HG03097 (cell line): ENCODE data around the gene RAP1GDS1.
"Not testable (repeated sequence)": the region's sequence is repeated elsewhere in the genome, so short reads cannot be mapped to it uniquely, and the experiment has no call there.

ENCODE experiments used
- ATAC-seq: cut with Tn5 transposase; IDR thresholded peaks from one replicate; pipeline ENCODE4 v1.9.1; 2021; ENCODE audit not compliant: unreplicated experiment, low FRiP score

The RAP1GDS1 gene

DNA sequence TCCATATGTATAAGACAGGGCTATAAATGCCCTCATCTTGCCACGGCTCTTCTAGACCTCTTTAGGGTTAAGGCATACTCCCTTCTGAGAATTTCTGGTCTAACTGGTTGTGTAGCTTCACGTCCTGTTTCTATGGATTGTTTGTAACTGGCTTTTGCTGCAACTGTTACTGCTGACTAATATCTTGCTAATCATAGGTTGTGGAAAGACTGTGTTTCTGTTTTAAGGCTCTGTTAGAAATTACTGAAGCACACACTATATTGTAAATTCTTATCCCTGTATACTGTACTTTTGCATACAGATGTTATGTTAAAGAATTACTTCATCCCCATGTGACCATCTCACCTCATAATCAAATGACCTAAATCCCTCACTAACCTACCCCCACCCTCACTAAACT is 218.4 kb downstream of the RAP1GDS1 start:
- not testable (repeated sequence) for ATAC-seq

DNA sequence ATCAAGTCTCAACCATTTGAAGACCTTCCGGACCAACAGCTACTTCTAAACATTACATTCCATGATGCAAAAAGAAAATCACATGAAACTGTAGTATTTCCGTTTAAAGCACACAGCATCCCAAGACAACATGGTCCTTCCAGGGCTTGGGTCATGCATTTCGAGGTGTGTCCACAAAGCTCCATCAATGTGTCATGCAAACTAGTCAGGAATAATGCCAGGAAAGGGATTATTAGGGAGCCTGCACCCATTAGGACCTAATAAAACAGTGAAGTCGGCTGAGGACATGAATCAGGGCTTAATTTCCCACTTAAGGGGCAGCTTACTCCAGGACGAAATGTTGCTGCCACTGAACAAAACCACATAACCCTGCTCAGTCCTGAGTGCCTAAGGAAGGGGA is 219.4 kb downstream of the RAP1GDS1 start:
- ATAC-seq, result no peak

DNA sequence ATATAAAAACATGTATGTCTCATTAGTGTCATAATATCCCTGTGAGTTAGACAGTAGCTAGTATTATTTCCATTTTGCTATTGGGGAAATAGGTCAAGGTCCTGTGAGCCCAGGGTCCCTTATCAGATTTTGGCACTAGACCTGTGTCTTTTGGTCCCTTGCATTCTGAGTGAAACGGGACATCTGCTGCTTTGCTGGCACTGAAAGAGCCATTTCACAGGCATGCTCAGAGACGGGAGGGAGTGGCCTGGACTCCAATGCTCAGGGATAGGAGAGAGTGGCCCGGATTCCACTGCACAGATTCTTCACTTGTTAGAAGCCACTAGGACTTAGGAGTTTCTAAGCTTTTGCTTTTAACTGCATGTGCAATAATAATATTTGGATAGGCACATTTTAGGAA is 220.0 kb downstream of the RAP1GDS1 start:
- ATAC-seq, result no peak

DNA sequence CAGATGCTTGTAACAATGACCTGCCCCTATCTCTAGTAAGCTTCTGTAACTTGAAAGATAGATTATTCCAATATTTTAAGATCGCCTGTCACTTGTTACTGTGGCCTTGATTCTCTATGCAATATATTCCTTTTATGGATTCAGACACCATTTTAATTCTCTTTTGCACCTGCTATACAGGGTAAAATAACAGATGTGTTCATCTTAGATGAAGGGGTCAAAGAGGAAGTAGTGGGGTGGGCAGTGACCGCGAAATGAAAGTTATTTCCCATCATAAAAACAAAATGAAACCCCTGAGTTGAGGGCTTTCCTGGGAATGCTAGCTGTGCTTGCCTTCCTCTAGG is 221.3 kb downstream of the RAP1GDS1 start:
- ATAC-seq, result no peak

DNA sequence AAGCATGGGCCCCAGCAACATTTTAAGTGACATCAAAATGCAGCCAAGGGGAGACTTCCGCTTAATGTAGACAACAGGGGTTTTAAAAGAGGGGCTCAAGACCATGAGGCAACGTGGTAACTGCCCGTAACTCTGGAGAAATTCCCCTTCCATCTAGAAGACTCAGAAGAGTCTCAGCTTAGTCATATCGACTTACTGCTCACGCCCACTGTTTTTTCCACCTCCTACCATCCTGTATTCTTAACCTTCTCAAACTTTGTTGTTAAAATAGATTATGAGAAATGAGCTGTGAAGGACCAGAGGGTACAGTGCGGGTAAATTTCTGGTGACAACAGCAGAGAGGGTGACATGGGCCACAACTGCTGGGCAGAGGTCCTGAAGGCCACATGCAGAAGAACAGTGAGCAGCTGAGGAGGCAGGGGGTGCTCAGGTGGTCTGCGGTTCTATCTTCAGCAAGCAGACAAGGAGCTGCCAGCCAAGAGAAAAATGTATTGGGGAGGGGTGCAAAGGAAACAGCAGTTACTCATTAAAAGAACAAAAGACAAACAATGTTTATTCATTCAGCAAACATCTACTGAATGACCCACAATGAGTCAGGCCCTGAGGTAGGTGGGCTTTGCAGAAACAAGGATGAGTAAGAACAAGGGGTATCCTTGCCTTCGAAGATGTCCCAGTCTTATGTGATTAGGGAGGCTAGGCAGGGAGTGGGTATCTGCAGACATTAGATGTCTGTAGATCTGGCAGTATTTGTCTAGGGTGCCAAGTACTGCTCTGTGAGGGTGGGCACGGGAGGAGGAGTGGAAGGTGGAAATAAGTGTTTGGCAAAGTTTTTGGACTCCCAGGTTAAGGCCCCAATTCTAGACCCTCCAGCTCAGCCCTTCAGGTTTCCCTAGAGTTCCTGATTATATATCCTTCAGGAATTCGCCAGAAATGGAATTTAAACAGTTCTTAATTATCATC is 221.9 kb downstream of the RAP1GDS1 start:
- peak; percentile 68 for ATAC-seq

DNA sequence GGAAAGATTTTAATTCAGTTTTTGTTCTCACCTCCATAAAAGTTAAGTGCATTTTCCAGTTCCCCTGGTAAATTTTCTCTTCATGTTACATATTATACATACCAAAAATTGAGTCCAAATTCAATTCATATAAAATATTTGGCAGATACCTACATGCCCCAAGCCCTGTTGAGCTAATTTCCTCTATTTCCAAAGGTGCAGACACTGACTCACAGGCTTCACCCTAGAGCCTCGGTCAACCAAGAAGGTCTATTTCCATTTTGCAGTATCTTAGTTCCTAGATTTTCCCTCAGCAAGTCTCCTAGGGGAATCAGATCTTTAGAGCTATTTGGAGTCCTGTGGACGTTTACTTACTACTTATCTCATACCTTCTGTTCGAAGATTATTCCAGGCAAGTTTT is 222.8 kb downstream of the RAP1GDS1 start:
- ATAC-seq, result no peak

DNA sequence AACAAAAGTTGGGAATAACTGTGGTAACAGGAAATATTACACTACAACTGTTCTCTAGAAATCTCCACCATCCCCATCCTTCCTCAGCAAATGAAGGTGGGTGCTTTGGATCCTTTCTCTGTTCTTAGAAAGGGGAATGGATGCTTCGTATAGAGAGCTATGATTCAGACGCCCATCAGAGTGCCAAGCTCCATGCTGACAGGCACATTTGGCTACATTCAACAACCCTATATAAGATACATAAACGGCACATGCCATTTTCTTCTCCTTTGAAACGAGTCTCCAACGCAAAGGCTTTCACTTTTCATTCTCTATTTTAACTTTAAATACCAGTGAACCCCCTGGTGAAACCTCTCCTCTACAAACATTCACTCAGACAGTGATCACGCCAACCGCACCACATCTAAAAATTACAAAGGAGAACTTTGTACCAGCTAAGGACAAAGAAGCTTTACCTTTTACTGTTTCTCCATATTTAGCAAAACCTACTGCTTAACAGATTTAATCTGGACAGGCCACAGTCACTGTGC is 224.7 kb downstream of the RAP1GDS1 start:
- ATAC-seq, result no peak

DNA sequence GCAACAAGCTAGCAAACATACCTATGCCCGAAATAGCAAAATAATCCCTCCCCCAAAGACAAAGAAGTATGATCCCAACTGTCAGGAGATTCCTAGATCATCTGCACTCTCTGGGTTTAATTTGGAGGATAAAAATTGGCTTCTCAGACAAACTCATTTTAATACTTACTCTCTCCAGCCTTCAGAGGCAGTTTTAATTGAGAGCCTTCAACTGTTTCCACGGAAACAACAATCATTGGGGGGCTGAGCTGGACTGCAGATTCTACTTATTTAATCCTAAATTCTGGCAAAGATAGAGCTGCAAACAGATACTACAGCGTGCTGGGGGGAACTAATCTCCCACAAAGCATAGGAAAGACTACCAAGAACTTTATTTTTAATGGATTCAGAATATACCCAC is 229.1 kb downstream of the RAP1GDS1 start:
- ATAC-seq, result no peak

DNA sequence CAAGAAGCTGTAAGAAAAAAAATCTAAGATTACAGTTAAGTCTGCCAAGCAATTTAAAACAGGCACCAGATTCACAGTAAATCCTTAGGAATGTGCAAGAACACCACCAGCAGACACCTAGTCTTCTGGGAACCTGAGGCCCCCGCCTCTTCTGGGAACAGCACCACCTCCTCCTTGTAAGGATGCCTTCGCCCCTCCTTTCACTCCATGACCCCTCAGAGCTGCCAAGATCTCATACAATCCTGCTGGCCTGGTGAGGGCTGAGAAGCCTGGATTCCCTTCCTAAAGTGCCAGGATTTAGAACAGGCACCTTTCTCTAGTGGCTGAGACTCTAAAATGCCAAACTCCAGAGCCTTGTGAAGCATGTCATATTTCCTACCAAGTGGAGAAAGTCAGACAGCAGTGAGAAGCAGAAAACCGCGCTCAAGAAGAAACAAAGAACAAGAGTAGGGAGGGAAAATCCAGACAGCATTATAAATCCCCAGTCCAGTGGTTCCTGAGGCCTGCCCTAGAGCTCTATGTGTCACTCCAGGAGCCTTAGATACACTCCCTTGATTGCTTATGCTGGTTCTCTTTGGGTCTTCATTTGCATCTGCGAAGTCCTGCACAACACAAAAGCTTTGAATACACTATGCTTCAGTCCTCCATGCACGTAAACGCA is 230.8 kb downstream of the RAP1GDS1 start:
- no peak for ATAC-seq

DNA sequence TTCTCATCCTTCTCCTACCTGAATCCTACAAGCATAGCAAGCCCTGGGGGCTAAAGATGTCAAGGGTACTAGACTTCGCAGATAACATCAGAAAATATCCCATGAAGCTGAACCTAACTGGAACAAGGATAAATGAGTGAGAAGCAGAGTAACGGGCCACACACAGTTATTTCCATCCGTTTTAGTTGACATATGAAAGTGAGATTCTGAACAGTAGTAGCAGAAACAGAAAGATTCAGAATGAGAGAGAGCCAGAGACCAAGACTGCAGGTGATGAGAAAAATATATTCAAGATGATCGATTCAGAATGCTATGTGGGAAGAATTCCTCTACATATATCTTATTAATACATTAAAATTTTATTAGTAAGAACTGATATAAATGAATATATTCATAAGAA is 232.1 kb downstream of the RAP1GDS1 start:
- no peak for ATAC-seq
